ENCODE measurements around the gene NIP7. TPM values are rescaled to one million over a fixed set of nuclear protein-coding genes. Genes with fewer than 3 reads are reported as not detected.

Gene NIP7
- total RNA-seq, 1 experiment from 2014 or later: 55.8 TPM

DNA sequence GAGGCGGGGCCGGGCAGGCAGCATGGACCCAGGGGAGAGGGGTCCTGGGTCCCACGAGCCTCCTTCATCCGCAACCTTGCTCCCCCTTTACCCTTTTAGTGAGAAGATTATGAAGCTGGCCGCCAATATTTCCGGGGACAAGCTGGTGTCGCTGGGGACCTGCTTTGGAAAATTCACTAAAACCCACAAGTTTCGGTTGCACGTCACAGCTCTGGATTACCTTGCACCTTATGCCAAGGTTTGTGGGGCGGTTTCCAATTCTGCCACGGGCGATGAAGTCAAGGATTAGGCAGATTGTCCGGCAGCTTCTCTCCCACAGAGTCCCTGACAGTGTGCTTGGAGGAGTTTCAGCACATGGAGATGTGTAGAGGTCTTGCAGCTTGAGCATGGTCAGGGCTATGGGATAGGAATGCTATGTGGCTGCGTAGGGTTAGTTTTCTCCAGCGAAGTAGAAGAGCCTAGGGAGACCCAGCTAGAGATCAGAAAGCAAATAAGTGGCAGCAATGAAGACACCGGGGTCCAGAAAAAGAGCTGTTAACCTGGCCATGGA is 598 bp downstream of the NIP7 start:
- no peaks in the 10 kb centered on the region for H3K27me3 Mint-ChIP-seq (ENCODE audit: unreplicated experiment)
- TF ChIP-seq, protein P1, sequence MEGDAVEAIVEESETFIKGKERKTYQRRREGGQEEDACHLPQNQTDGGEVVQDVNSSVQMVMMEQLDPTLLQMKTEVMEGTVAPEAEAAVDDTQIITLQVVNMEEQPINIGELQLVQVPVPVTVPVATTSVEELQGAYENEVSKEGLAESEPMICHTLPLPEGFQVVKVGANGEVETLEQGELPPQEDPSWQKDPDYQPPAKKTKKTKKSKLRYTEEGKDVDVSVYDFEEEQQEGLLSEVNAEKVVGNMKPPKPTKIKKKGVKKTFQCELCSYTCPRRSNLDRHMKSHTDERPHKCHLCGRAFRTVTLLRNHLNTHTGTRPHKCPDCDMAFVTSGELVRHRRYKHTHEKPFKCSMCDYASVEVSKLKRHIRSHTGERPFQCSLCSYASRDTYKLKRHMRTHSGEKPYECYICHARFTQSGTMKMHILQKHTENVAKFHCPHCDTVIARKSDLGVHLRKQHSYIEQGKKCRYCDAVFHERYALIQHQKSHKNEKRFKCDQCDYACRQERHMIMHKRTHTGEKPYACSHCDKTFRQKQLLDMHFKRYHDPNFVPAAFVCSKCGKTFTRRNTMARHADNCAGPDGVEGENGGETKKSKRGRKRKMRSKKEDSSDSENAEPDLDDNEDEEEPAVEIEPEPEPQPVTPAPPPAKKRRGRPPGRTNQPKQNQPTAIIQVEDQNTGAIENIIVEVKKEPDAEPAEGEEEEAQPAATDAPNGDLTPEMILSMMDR (IDR thresholded peaks at IDR 0.05; ENCODE audit: unreplicated experiment): no peak
- H3K36me3 Mint-ChIP-seq (ENCODE audit: insufficient read depth, unreplicated experiment): peaks cover 99% of the 10 kb centered on the region
- BruUV-seq (replicated peaks): TSS peak; percentile 72
- H3K4me3 Mint-ChIP-seq (ENCODE audit: low read depth, unreplicated experiment): peak overlapping the region; percentile 94
- no peak for DNase-seq
- CTCF ChIA-PET: no interaction called here
- no peaks in the 10 kb centered on the region for H3K9me3 Mint-ChIP-seq (ENCODE audit: low read depth, unreplicated experiment)
- peak overlapping the region; percentile 95 for H3K27ac Mint-ChIP-seq (ENCODE audit: unreplicated experiment)
- peaks cover 33% of the 10 kb centered on the region for H3K4me1 Mint-ChIP-seq (ENCODE audit: low read depth, unreplicated experiment)
- intact Hi-C loops (cut with micrococcal nuclease; ENCODE audit: unreplicated experiment): no loop called here

DNA sequence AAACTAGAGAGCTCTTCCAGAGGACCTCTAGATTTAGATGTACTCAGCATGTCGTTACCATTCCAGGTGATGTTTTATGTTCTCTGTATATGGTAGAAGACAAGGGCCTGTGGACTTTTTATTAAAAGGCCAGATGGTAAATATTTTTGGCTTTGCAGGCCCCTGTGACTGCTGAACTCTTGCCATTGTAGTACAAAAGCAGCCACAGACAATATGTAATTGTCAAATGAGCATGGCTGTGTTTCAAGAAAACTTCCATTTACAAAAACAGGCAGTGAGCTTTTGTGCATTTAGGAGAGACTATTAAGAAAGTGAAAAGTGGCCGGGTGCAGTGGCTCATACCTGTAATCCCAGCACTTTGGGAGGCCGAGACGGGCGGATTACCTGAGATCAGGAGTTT is 4.6 kb downstream of the NIP7 start:
- Mint-ChIP-seq H3K27me3 (ENCODE audit: unreplicated experiment) (no peaks in the 10 kb centered on the region), H3K36me3 (ENCODE audit: insufficient read depth, unreplicated experiment) (peaks cover 68% of the 10 kb centered on the region), H3K9me3 (ENCODE audit: low read depth, unreplicated experiment) (no peaks in the 10 kb centered on the region), H3K27ac (ENCODE audit: unreplicated experiment) (no peak overlapping the region), H3K4me3 (ENCODE audit: low read depth, unreplicated experiment) (no peak overlapping the region), H3K4me1 (ENCODE audit: low read depth, unreplicated experiment) (peaks cover 16% of the 10 kb centered on the region)
- no TSS peak for BruUV-seq (replicated peaks)
- TF ChIP-seq, protein P1 (IDR thresholded peaks at IDR 0.05; ENCODE audit: unreplicated experiment): no peak
- CTCF ChIA-PET: no interaction called here
- DNase-seq: no peak
- intact Hi-C loops (cut with micrococcal nuclease; ENCODE audit: unreplicated experiment): no loop called here

DNA sequence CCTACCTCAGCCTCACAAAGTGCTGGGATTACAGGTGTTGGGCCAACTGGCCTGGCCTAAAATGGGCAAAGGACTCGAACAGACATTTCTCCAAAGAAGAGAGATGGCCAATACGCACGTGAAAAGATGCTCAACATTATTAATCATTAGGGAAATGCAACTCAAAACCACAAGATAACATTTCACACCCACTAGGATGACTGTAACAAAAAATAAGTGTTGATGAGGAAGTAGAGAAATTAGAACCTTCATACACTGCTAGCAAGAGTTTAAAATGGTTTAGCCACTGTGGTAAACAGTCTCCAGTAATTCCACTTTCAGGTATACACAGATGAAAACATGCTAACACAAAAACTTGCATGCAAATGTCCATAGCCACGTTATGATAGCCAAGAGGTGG is 6.4 kb downstream of the NIP7 start:
- intact Hi-C loops (cut with micrococcal nuclease; ENCODE audit: unreplicated experiment): no loop called here
- no TSS peak for BruUV-seq (replicated peaks)
- TF ChIP-seq, protein P1 (IDR thresholded peaks at IDR 0.05; ENCODE audit: unreplicated experiment): no peak
- Mint-ChIP-seq H3K27me3 (ENCODE audit: unreplicated experiment) (no peaks in the 10 kb centered on the region), H3K4me1 (ENCODE audit: low read depth, unreplicated experiment) (peaks cover 13% of the 10 kb centered on the region), H3K27ac (ENCODE audit: unreplicated experiment) (no peak overlapping the region), H3K9me3 (ENCODE audit: low read depth, unreplicated experiment) (no peaks in the 10 kb centered on the region), H3K4me3 (ENCODE audit: low read depth, unreplicated experiment) (no peak overlapping the region), H3K36me3 (ENCODE audit: insufficient read depth, unreplicated experiment) (peaks cover 51% of the 10 kb centered on the region)
- CTCF ChIA-PET: no interaction called here
- DNase-seq: no peak

DNA sequence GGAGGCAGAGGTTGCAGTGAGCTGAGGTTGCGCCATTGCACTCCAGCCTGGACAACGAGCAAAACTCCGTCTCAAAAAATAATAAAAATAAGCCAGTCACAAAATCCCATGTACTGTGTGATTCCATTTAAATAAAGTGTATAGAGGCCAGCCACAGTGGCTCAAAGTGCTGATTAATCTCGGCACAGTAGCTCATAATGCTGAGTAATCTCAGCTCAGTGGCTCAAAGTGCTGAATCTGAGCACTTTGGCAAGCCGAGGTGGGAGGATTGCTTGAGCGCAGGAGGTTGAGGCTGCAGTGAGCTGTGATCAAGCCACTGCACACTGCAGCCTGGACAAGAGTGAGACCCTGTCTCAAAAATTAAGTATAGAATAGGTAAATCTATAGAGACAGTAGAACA is 7.1 kb downstream of the NIP7 start:
- peaks cover 13% of the 10 kb centered on the region for H3K4me1 Mint-ChIP-seq (ENCODE audit: low read depth, unreplicated experiment)
- H3K27ac Mint-ChIP-seq (ENCODE audit: unreplicated experiment): no peak overlapping the region
- TF ChIP-seq, protein P1 (IDR thresholded peaks at IDR 0.05; ENCODE audit: unreplicated experiment): no peak
- no peak overlapping the region for H3K4me3 Mint-ChIP-seq (ENCODE audit: low read depth, unreplicated experiment)
- intact Hi-C loops (cut with micrococcal nuclease; ENCODE audit: unreplicated experiment): no loop called here
- no peaks in the 10 kb centered on the region for H3K27me3 Mint-ChIP-seq (ENCODE audit: unreplicated experiment)
- no TSS peak for BruUV-seq (replicated peaks)
- peaks cover 48% of the 10 kb centered on the region for H3K36me3 Mint-ChIP-seq (ENCODE audit: insufficient read depth, unreplicated experiment)
- CTCF ChIA-PET: no interaction called here
- H3K9me3 Mint-ChIP-seq (ENCODE audit: low read depth, unreplicated experiment): no peaks in the 10 kb centered on the region
- no peak for DNase-seq

All from Calu3 (cell line).